Right lobe of liver (tissue), 6 donors: ENCODE data around the gene INSIG1. TPM values are rescaled to one million over a fixed set of nuclear protein-coding genes. Genes with fewer than 3 reads are reported as not detected.
A peak's percentile ranks its signal among the peaks of the same experiment; 100 is the strongest.

Source experiments
- ATAC-seq, 4 donors: fragments of 200-7000 bp; cut with Tn5 transposase; one replicate each; pipeline ENCODE4 v1.9.1; 2020; ENCODE audit warnings: mild to moderate bottlenecking in 4 of 4, moderate library complexity in 4 of 4
- DNase-seq, 3 donors: peaks; one replicate each; pipeline ENCODE4 v3.0.0-alpha.2; 2020
- H3K27ac ChIP-seq, 3 donors: fragments of 200-600 bp; one replicate each; pipeline ENCODE4 v1.8.0; 2022
- H3K27me3 ChIP-seq, 2 donors: fragments of 200-600 bp; one replicate each; pipeline ENCODE4 v1.8.0; 2022
- H3K36me3 ChIP-seq, 4 donors: fragments of 200-600 bp; sonication (generic) in 1 of 4; one replicate each; pipeline versions ENCODE4 v1.5.1 to v1.8.0; 2017 to 2022; ENCODE audit warnings: control low read depth in 1 of 4
- H3K4me1 ChIP-seq, 4 donors: fragments of 200-600 bp; sonication (generic) in 1 of 4; one replicate each; pipeline versions ENCODE4 v1.5.1 to v1.8.0; 2017 to 2022; ENCODE audit warnings: control low read depth in 1 of 4
- H3K4me3 ChIP-seq, 3 donors: fragments of 200-600 bp; one replicate each; pipeline ENCODE4 v1.8.0; 2022
- H3K9me3 ChIP-seq, 4 donors: fragments of 200-600 bp; sonication (generic) in 1 of 4; one replicate each; pipeline versions ENCODE4 v1.5.1 to v1.8.0; 2017 to 2022; ENCODE audit warnings: control low read depth in 1 of 4
- POLR2A ChIP-seq: fragments of 450-650 bp; IDR thresholded peaks from one replicate; pipeline ENCODE4 v1.6.1; 2017; ENCODE audit warnings: antibody characterized with exemption, mild to moderate bottlenecking
- WGBS: methylation state at CpG from one replicate; pipeline ENCODE4 v1.1.6; 2018; ENCODE audit warnings: low coverage, low lambda C conversion rate; ENCODE audit not compliant: insufficient coverage; ENCODE audit errors: missing lambda C conversion rate; 5-methylcytosine and 5-hydroxymethylcytosine counted together
- intact Hi-C, 2 donors: fragments of 100-400 bp; cut with DNase I; formaldehyde crosslinking; loops; one replicate each; pipeline versions ENCODE4 v1.11.2 to v1.14.1; 2022
- total RNA-seq, 6 experiments: library from RNA; depleted of rRNA in 2 of 6; stranded (reverse); fragments of >200 nt in 2 of 6; fragmentation: NEBNext Ultra II Directional in 3 of 6; extraction: Animal tissue kit (Norgen Biotek cat#: 25700) in 3 of 6; gene quantifications; one replicate each; pipeline versions ENCODE4 v1.1.0 to v1.2.4, GENCODE V29; 2016 to 2023
- TF ChIP-seq, protein P1 (sequence below), 4 donors: fragments of 200-600 bp in 3 of 4; fragments of 450-650 bp in 1 of 4; IDR thresholded peaks; one replicate each; pipeline versions ENCODE4 v1.5.1 to v1.8.0; 2016 to 2022; ENCODE audit warnings: antibody characterized with exemption in 4 of 4, mild to moderate bottlenecking in 2 of 4
- donor health status: DM: no; HTN: yes; CAD: no.
- donor health status: DM: no; HTN: no; CAD: no.
- donor health status: DM: no; HTN: no; CAD: no.
- donor health status: DM: no; HTN: yes; CAD: no.
- donor health status: DM: no; HTN: yes; CAD: no.

Gene INSIG1
- total RNA-seq, 6 experiments from 2014 or later = 130 to 625 (median 205) TPM

DNA sequence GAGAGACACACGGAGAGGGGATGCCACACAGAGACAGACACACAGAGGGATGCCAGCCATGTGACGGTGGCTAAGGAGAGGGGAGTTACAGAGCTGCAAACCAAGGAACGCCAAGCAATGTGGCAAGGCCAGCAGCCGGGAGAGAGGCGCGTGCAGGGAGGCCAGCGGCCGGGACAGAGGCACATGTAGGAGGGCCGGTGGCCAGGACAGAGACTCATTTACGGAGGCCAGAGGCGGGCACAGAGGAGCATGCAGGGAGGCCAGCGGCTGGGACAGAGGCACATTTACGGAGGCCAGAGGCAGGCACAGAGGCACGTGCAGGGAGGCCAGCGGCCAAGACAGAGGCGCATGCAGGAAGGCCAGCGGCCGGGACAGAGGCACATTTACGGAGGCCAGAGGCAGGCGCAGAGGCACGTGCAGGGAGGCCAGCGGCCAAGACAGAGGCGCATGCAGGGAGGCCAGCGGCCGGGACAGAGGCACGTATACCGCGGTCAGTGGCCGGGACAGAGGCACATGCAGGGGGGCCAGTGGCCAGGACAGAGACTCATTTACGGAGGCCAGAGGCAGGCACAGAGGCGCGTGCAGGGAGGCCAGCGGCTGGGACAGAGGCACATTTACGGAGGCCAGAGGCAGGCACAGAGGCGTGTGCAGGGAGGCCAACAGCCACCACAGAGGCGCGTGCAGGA lies 40.4 kb downstream of the INSIG1 start:
- intact Hi-C loops = no loop called here
- WGBS = 83% methylated on average over 29 of the region's 37 CpGs
- Histone ChIP-seq H3K4me3 (no peak overlapping the region), H3K27ac (no peak overlapping the region), H3K9me3 (no peaks in the 10 kb centered on the region), H3K27me3 (no peaks in the 10 kb centered on the region), H3K4me1 (no peaks in the 10 kb centered on the region), H3K36me3 (no peaks in the 10 kb centered on the region)
- DNase-seq (no peak), ATAC-seq (peak in 1 of 4 donors; percentile 35)
- TF ChIP-seq, protein P1, sequence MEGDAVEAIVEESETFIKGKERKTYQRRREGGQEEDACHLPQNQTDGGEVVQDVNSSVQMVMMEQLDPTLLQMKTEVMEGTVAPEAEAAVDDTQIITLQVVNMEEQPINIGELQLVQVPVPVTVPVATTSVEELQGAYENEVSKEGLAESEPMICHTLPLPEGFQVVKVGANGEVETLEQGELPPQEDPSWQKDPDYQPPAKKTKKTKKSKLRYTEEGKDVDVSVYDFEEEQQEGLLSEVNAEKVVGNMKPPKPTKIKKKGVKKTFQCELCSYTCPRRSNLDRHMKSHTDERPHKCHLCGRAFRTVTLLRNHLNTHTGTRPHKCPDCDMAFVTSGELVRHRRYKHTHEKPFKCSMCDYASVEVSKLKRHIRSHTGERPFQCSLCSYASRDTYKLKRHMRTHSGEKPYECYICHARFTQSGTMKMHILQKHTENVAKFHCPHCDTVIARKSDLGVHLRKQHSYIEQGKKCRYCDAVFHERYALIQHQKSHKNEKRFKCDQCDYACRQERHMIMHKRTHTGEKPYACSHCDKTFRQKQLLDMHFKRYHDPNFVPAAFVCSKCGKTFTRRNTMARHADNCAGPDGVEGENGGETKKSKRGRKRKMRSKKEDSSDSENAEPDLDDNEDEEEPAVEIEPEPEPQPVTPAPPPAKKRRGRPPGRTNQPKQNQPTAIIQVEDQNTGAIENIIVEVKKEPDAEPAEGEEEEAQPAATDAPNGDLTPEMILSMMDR (IDR thresholded peaks at IDR 0.05) = no peak
- TF ChIP-seq POLR2A = no peak

DNA sequence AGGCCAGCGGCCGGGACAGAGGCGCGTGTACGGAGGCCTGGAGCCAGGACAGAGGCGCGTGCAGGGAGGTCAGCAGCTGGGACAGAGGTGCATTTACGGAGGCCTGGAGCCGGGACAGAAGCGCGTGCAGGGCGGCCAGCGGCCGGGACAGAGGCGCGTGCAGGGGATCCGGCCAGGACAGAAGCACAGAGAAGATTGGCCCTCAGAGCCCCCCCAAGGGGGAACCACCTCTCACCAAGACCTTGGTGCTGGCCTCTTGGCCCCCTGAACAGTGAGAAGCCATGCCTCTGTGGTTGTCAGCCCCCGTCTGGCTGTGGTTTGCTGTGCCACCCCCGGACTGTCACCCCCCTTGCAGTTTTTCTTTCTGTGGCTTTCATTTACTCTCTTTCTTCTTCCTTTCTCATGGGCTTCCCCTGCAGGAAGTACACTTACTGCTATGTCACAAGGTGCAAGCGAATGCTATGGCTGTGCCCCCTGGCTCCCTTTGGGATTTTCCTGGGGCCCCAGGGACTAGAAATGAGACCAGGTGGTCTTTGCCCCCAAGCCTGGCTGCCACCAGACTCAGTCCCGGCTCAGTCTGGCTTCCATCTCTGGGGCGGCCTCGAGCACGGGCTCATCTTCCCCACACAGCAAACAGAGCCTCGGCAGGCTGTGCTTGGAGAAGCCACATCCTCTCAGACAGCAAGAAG lies 41.1 kb downstream of the INSIG1 start:
- no peak for TF ChIP-seq POLR2A
- TF ChIP-seq, protein P1 (IDR thresholded peaks at IDR 0.05) = no peak
- H3K27ac ChIP-seq = no peak overlapping the region
- 45% methylated on average over 9 of the region's 25 CpGs for WGBS
- ATAC-seq = peak in 2 of 4 donors; percentile 7 to 9
- no peaks in the 10 kb centered on the region for H3K9me3 ChIP-seq
- H3K4me3 ChIP-seq = no peak overlapping the region
- peak in 1 of 3 donors; percentile 27 for DNase-seq
- no peaks in the 10 kb centered on the region for H3K27me3 ChIP-seq
- no peaks in the 10 kb centered on the region for H3K4me1 ChIP-seq
- intact Hi-C loops = no loop called here
- H3K36me3 ChIP-seq = no peaks in the 10 kb centered on the region

DNA sequence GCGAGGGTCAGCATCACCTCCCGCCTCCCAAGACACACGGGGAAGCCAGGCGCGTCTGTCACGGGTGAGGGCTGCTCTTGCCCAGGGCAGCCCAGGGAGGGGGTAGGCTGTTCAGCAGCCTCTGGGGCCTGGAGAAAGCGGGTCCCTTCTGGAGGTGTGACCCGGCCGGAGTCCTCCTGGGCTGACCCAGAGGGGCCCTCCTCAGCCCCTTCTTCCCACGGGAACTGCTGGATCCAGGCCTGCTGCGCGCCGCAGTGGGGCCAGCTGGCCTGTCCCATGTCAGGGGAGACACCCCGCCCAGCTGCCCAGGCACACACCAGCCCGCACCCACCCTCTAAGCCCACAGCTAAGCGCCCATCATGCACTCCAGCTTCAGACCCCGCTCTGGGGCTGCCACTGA lies 41.8 kb downstream of the INSIG1 start:
- Histone ChIP-seq H3K27me3 (no peaks in the 10 kb centered on the region), H3K4me3 (no peak overlapping the region), H3K36me3 (no peaks in the 10 kb centered on the region), H3K4me1 (peaks cover 0 to 2% (median 0%) of the 10 kb centered on the region in 4 donors), H3K27ac (no peak overlapping the region), H3K9me3 (no peaks in the 10 kb centered on the region)
- intact Hi-C loops = no loop called here
- TF ChIP-seq, protein P1 (IDR thresholded peaks at IDR 0.05) = no peak
- TF ChIP-seq POLR2A = no peak
- ATAC-seq (no peak), DNase-seq (peak in 1 of 3 donors; percentile 21)
- 74% methylated on average over 3 of the region's 17 CpGs for WGBS

GRCh38 chr7:155340071-155340531 lies 42.4 kb downstream of the INSIG1 start:
- Histone ChIP-seq H3K27ac (no peak overlapping the region), H3K27me3 (no peaks in the 10 kb centered on the region), H3K36me3 (no peaks in the 10 kb centered on the region), H3K4me3 (no peak overlapping the region), H3K9me3 (no peaks in the 10 kb centered on the region), H3K4me1 (peaks cover 0 to 8% (median 0%) of the 10 kb centered on the region in 4 donors)
- WGBS = 100% methylated on average over 1 of the region's 14 CpGs
- ATAC-seq (no peak), DNase-seq (peak in 2 of 3 donors; percentile 19 to 35)
- intact Hi-C loops = loop anchor here in 1 of 2 donors (5.0 kb wide), 1 partner anchor 148 kb away; no protein-coding TSS in a partner anchor
- TF ChIP-seq, protein P1 (IDR thresholded peaks at IDR 0.05) = no peak
